HL-60 (cell line): ENCODE data around the gene KRTAP4-3.

Source experiments
- CTCF ChIP-seq: IDR thresholded peaks from one replicate; pipeline ENCODE4 v1.5.1; 2011; ENCODE audit warnings: low read length, control low read depth, inconsistent platforms; ENCODE audit not compliant: insufficient read depth
- POLR2AphosphoS5 ChIP-seq: IDR thresholded peaks from 2 replicates; pipeline ENCODE4 v1.6.1; 2012; ENCODE audit warnings: low read depth
- REST ChIP-seq: IDR thresholded peaks from 2 replicates; pipeline ENCODE4 v1.6.1; 2012; ENCODE audit warnings: low read depth; ENCODE audit not compliant: insufficient replicate concordance

DNA sequence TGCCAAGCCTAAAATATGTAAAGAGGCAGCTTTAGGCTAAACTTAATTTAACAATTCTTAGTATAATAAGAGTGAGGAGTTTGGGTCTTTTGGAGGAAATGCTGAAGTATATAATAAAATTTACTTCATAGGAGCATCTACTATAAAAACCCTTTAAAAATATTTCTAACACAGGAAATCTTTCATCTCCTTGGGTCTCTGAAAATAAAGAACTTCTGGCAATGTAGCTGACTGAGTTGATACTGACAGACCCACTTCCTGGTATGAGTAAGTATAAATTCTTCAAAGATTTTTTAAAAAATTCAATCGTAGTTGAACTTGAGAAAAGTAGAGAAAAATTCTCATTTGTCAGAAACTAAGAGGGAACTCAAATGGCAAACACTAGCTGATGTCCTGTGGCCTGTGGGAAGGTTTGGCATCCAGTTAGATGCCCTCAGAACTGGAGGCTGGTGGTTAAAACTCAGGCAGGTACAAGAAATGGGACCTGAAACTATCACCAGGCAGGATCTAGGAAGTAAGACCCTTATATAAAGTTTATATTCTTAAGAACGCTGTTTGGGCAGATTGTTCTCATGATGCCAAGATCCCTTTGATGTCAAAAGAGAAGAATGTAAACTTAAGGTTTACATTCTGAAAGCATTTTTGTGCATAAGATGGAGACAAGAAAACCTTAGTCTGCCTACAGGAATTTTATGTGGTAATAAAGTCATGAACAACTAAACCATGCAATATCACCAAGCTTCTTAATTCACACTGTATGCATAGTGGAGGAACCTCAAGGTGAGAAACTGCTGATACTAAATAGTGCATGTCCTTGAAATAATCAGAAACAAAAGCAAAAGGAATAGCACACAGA lies 33.9 kb downstream of the KRTAP4-3 start:
- TF ChIP-seq CTCF (no peak), POLR2AphosphoS5 (no peak), REST (no peak)
